ENCODE data around the gene KLHL8. TPM values are rescaled to one million over a fixed set of nuclear protein-coding genes. Genes with fewer than 3 reads are reported as not detected.

Gene KLHL8
- total and polyA plus RNA-seq, 4 donors: 2.9 to 14.4 (median 5.1) TPM

- H3K27me3 ChIP-seq (ENCODE audit: control insufficient read depth in 4 of 4, insufficient read depth in 4 of 4, low read length in 3 of 4): no peaks in the 10 kb centered on the region
- H3K36me3 ChIP-seq (ENCODE audit: control insufficient read depth in 4 of 4, insufficient read depth in 3 of 4, low read depth in 1 of 4, low read length in 3 of 4): no peaks in the 10 kb centered on the region
- no peak for TF ChIP-seq NR2F2 (IDR thresholded peaks at IDR 0.05)
- no peak for TF ChIP-seq HNF4G (IDR thresholded peaks at IDR 0.05)
- TF ChIP-seq, protein P1, sequence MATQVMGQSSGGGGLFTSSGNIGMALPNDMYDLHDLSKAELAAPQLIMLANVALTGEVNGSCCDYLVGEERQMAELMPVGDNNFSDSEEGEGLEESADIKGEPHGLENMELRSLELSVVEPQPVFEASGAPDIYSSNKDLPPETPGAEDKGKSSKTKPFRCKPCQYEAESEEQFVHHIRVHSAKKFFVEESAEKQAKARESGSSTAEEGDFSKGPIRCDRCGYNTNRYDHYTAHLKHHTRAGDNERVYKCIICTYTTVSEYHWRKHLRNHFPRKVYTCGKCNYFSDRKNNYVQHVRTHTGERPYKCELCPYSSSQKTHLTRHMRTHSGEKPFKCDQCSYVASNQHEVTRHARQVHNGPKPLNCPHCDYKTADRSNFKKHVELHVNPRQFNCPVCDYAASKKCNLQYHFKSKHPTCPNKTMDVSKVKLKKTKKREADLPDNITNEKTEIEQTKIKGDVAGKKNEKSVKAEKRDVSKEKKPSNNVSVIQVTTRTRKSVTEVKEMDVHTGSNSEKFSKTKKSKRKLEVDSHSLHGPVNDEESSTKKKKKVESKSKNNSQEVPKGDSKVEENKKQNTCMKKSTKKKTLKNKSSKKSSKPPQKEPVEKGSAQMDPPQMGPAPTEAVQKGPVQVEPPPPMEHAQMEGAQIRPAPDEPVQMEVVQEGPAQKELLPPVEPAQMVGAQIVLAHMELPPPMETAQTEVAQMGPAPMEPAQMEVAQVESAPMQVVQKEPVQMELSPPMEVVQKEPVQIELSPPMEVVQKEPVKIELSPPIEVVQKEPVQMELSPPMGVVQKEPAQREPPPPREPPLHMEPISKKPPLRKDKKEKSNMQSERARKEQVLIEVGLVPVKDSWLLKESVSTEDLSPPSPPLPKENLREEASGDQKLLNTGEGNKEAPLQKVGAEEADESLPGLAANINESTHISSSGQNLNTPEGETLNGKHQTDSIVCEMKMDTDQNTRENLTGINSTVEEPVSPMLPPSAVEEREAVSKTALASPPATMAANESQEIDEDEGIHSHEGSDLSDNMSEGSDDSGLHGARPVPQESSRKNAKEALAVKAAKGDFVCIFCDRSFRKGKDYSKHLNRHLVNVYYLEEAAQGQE (IDR thresholded peaks at IDR 0.05): no peak
- TF ChIP-seq, protein P2, sequence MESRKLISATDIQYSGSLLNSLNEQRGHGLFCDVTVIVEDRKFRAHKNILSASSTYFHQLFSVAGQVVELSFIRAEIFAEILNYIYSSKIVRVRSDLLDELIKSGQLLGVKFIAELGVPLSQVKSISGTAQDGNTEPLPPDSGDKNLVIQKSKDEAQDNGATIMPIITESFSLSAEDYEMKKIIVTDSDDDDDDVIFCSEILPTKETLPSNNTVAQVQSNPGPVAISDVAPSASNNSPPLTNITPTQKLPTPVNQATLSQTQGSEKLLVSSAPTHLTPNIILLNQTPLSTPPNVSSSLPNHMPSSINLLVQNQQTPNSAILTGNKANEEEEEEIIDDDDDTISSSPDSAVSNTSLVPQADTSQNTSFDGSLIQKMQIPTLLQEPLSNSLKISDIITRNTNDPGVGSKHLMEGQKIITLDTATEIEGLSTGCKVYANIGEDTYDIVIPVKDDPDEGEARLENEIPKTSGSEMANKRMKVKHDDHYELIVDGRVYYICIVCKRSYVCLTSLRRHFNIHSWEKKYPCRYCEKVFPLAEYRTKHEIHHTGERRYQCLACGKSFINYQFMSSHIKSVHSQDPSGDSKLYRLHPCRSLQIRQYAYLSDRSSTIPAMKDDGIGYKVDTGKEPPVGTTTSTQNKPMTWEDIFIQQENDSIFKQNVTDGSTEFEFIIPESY (IDR thresholded peaks at IDR 0.05): no peak
- TF ChIP-seq RAD21 (IDR thresholded peaks at IDR 0.05): no peak
- TF ChIP-seq RXRA (IDR thresholded peaks at IDR 0.05): no peak
- no peak for TF ChIP-seq GABPA (IDR thresholded peaks at IDR 0.05 in 1 of 2, conservative IDR thresholded peaks at IDR 0.05 in 1 of 2)
- TF ChIP-seq CTCF (IDR thresholded peaks at IDR 0.05; ENCODE audit: low read depth, low read length, missing input control): no peak
- no peak for TF ChIP-seq HNF4A (conservative IDR thresholded peaks at IDR 0.05)
- no peak for TF ChIP-seq ATF3 (IDR thresholded peaks at IDR 0.05)
- no peak for TF ChIP-seq EGR1 (IDR thresholded peaks at IDR 0.05; ENCODE audit: low read depth in 2 of 2)
- no peak overlapping the region for H3K27ac ChIP-seq (ENCODE audit: low read depth in 1 of 2, low read length in 2 of 2)
- no peak overlapping the region for H3K4me3 ChIP-seq (ENCODE audit: low read depth in 1 of 3, low read length in 3 of 3)
- no peak for DNase-seq (ENCODE audit: low spot score)
- no peak overlapping the region for H3K9ac ChIP-seq (ENCODE audit: low read depth in 1 of 2, low read length in 2 of 2)
- peaks cover 0 to 5% (median 0%) of the 10 kb centered on the region in 4 donors for H3K4me1 ChIP-seq (ENCODE audit: control insufficient read depth in 4 of 4, insufficient read depth in 4 of 4, low read length in 3 of 4)
- no peaks in the 10 kb centered on the region for H3K9me3 ChIP-seq (ENCODE audit: control insufficient read depth in 4 of 4, low read length in 3 of 4)
- WGBS: 75% methylated on average over 4 of the region's 4 CpGs
These were observed 67.1 kb downstream of the KLHL8 start for GRCh38 chr4:87153078-87153870.

- H3K27me3 ChIP-seq (ENCODE audit: control insufficient read depth in 4 of 4, insufficient read depth in 4 of 4, low read length in 3 of 4): no peaks in the 10 kb centered on the region
- H3K9ac ChIP-seq (ENCODE audit: low read depth in 1 of 2, low read length in 2 of 2): no peak overlapping the region
- no peaks in the 10 kb centered on the region for H3K36me3 ChIP-seq (ENCODE audit: control insufficient read depth in 4 of 4, insufficient read depth in 3 of 4, low read depth in 1 of 4, low read length in 3 of 4)
- H3K27ac ChIP-seq (ENCODE audit: low read depth in 1 of 2, low read length in 2 of 2): no peak overlapping the region
- whole genome bisulfite sequencing: 68% methylated on average over 14 of the region's 14 CpGs
- DNase-seq (ENCODE audit: low spot score): no peak
- no peaks in the 10 kb centered on the region for H3K9me3 ChIP-seq (ENCODE audit: control insufficient read depth in 4 of 4, low read length in 3 of 4)
- H3K4me1 ChIP-seq (ENCODE audit: control insufficient read depth in 4 of 4, insufficient read depth in 4 of 4, low read length in 3 of 4): peaks cover 0 to 5% (median 0%) of the 10 kb centered on the region in 4 donors
- H3K4me3 ChIP-seq (ENCODE audit: low read depth in 1 of 3, low read length in 3 of 3): no peak overlapping the region
- TF ChIP-seq ATF3 (IDR thresholded peaks at IDR 0.05): no peak
- TF ChIP-seq FOXA1 (IDR thresholded peaks at IDR 0.05): no peak
- TF ChIP-seq TAF1 (conservative IDR thresholded peaks at IDR 0.05): no peak
- TF ChIP-seq HNF4G (IDR thresholded peaks at IDR 0.05): no peak
- no peak for TF ChIP-seq GABPA (IDR thresholded peaks at IDR 0.05 in 1 of 2, conservative IDR thresholded peaks at IDR 0.05 in 1 of 2)
- no peak for TF ChIP-seq RXRA (IDR thresholded peaks at IDR 0.05)
- no peak for TF ChIP-seq SP1 (IDR thresholded peaks at IDR 0.05)
- TF ChIP-seq FOXA2 (IDR thresholded peaks at IDR 0.05): no peak
- no peak for TF ChIP-seq HNF4A (conservative IDR thresholded peaks at IDR 0.05)
- TF ChIP-seq EGR1 (IDR thresholded peaks at IDR 0.05; ENCODE audit: low read depth in 2 of 2): no peak
- no peak for TF ChIP-seq CTCF (IDR thresholded peaks at IDR 0.05; ENCODE audit: low read depth, low read length, missing input control)
These were observed 67.9 kb downstream of the KLHL8 start for GRCh38 chr4:87152310-87153041.
